OCI-LY3 (cell line): Measurements from ENCODE around the gene EPHA1.

Experiments
- H2AFZ ChIP-seq: fragments of 200-600, 300-600 bp; shearing (Covaris generic); 2 replicates; pipeline ENCODE4 v1.6.0; 2014; ENCODE audit warnings: antibody characterized with exemption, low read depth, low read length
- H3K27ac ChIP-seq: fragments of 200-600, 300-600 bp; sonication (generic); 2 replicates; pipeline ENCODE4 v1.5.1; 2014; ENCODE audit warnings: mild to moderate bottlenecking, low read length, moderate library complexity, mixed read lengths
- H3K27me3 ChIP-seq: fragments of 200-600, 300-600 bp; sonication (generic); 2 replicates; pipeline ENCODE4 v1.6.1; 2014; ENCODE audit warnings: low read depth, low read length, mixed read lengths
- H3K36me3 ChIP-seq: fragments of 200-600, 300-600 bp; sonication (generic); replicated peaks from 2 replicates; pipeline ENCODE3; 2014; ENCODE audit warnings: low read depth, low read length, mixed read lengths
- H3K4me1 ChIP-seq: fragments of 300-600, 200-600 bp; sonication (generic); 2 replicates; pipeline ENCODE4 v1.6.1; 2014; ENCODE audit warnings: low read length, mixed read lengths
- H3K4me2 ChIP-seq: fragments of 200-600, 300-600 bp; sonication (generic); 2 replicates; pipeline ENCODE4 v1.6.1; 2014; ENCODE audit warnings: low read length, mixed read lengths
- H3K4me3 ChIP-seq: fragments of 300-600, 200-600 bp; sonication (generic); 2 replicates; pipeline ENCODE4 v1.5.1; 2014; ENCODE audit warnings: antibody characterized with exemption, mild to moderate bottlenecking, low read length, moderate library complexity
- H3K79me2 ChIP-seq: fragments of 300-600, 200-600 bp; shearing (Covaris generic); 2 replicates; pipeline ENCODE4 v1.6.1; 2014; ENCODE audit warnings: mild to moderate bottlenecking, low read length, mixed read lengths
- H3K9ac ChIP-seq: fragments of 300-600, 200-600 bp; shearing (Covaris generic); 2 replicates; pipeline ENCODE4 v1.6.0; 2014; ENCODE audit warnings: mild to moderate bottlenecking, low read length, moderate library complexity
- H3K9me3 ChIP-seq: fragments of 200-600, 300-600 bp; shearing (Covaris generic); 2 replicates; pipeline ENCODE4 v1.6.1; 2014; ENCODE audit warnings: low read length, mixed read lengths; ENCODE audit not compliant: insufficient read depth
- H4K20me1 ChIP-seq: fragments of 200-600, 300-600 bp; sonication (generic); 2 replicates; pipeline ENCODE4 v1.6.1; 2016; ENCODE audit warnings: low read length, mixed read lengths; ENCODE audit not compliant: insufficient read depth
- CTCF ChIP-seq: fragments of 200-600, 300-600 bp; sonication (generic); IDR thresholded peaks from 2 replicates; pipeline ENCODE4 v1.5.1; 2014; ENCODE audit warnings: antibody characterized with exemption, low read length, low read depth
- EZH2phosphoT487 ChIP-seq: fragments of 200-600 bp; shearing (Covaris generic); IDR thresholded peaks from 2 replicates; pipeline ENCODE4 v1.6.1; 2018; ENCODE audit warnings: antibody characterized with exemption, mixed run types, low read depth

The EPHA1 gene

GRCh38 chr7:143387156-143387975 is 21.3 kb downstream of the EPHA1 start:
- no peak for TF ChIP-seq EZH2phosphoT487
- TF ChIP-seq CTCF = peak; percentile 14; the same call in 1 of the 2 replicates
- no peaks in the 10 kb centered on the region for H3K9me3 ChIP-seq
- H3K36me3 ChIP-seq = peaks cover 29% of the 10 kb centered on the region
- H3K4me1 ChIP-seq = peaks cover 1% of the 10 kb centered on the region; the same call in 1 of the 2 replicates
- H2AFZ ChIP-seq = no peak overlapping the region
- H3K27ac ChIP-seq = no peak overlapping the region
- no peaks in the 10 kb centered on the region for H3K27me3 ChIP-seq
- H3K4me2 ChIP-seq = no peak overlapping the region
- no peak overlapping the region for H3K4me3 ChIP-seq
- H4K20me1 ChIP-seq = peaks cover 28% of the 10 kb centered on the region
- no peak overlapping the region for H3K9ac ChIP-seq
- peaks cover 18% of the 10 kb centered on the region for H3K79me2 ChIP-seq

- Histone ChIP-seq H3K4me1 (peaks cover 6% of the 10 kb centered on the region; the same call in 1 of the 2 replicates), H3K36me3 (peaks cover 18% of the 10 kb centered on the region), H4K20me1 (peaks cover 24% of the 10 kb centered on the region), H3K79me2 (peaks cover 28% of the 10 kb centered on the region), H3K9me3 (no peaks in the 10 kb centered on the region), H3K4me3 (no peak overlapping the region), H3K27me3 (no peaks in the 10 kb centered on the region), H2AFZ (no peak overlapping the region), H3K9ac (no peak overlapping the region), H3K27ac (no peak overlapping the region), H3K4me2 (no peak overlapping the region)
- TF ChIP-seq CTCF (no peak), EZH2phosphoT487 (no peak)
Measured at GRCh38 chr7:143385891-143386781, 22.5 kb downstream of the EPHA1 start.

- H3K36me3 ChIP-seq = peaks cover 14% of the 10 kb centered on the region
- no peaks in the 10 kb centered on the region for H3K9me3 ChIP-seq
- H4K20me1 ChIP-seq = peaks cover 24% of the 10 kb centered on the region
- no peak overlapping the region for H3K27ac ChIP-seq
- no peaks in the 10 kb centered on the region for H3K27me3 ChIP-seq
- H3K9ac ChIP-seq = no peak overlapping the region
- no peak overlapping the region for H3K4me2 ChIP-seq
- no peak for TF ChIP-seq CTCF
- TF ChIP-seq EZH2phosphoT487 = no peak
- peaks cover 28% of the 10 kb centered on the region for H3K79me2 ChIP-seq
- peaks cover 6% of the 10 kb centered on the region for H3K4me1 ChIP-seq
- no peak overlapping the region for H2AFZ ChIP-seq
- H3K4me3 ChIP-seq = no peak overlapping the region
Measured at GRCh38 chr7:143384661-143385631, 23.7 kb downstream of the EPHA1 start.
